GM23248 (cell line): Measurements from ENCODE around the gene ERN1. TPM values are rescaled to one million over a fixed set of nuclear protein-coding genes. Genes with fewer than 3 reads are reported as not detected.

ENCODE experiments used
- DNase-seq: peaks from one replicate; pipeline ENCODE4 v3.0.0-alpha.2; 2015
- H2AFZ ChIP-seq: fragments of 200-600 bp; sonication (generic); 2 replicates; pipeline ENCODE4 v1.6.1; 2016; ENCODE audit warnings: antibody characterized with exemption
- H3F3A ChIP-seq: fragments of 200-600 bp; sonication (generic); 2 replicates; pipeline ENCODE4 v1.6.1; 2016; ENCODE audit warnings: mild to moderate bottlenecking, antibody characterized with exemption, mixed run types; ENCODE audit not compliant: insufficient read depth
- H3K27ac ChIP-seq: fragments of 200-600 bp; sonication (generic); 2 replicates; pipeline ENCODE4 v1.5.1; 2016; ENCODE audit warnings: mild to moderate bottlenecking
- H3K27me3 ChIP-seq: fragments of 200-600 bp; sonication (generic); replicated peaks from 2 replicates; pipeline ENCODE4 v1.6.1; 2016; ENCODE audit warnings: mild to moderate bottlenecking; ENCODE audit not compliant: insufficient read depth
- H3K36me3 ChIP-seq: fragments of 200-600 bp; sonication (generic); 2 replicates; pipeline ENCODE4 v1.6.1; 2016; ENCODE audit warnings: low read depth, mild to moderate bottlenecking
- H3K4me1 ChIP-seq: fragments of 200-600 bp; sonication (generic); 2 replicates; pipeline ENCODE4 v1.6.1; 2016; ENCODE audit warnings: mild to moderate bottlenecking; ENCODE audit not compliant: insufficient read depth
- H3K4me2 ChIP-seq: fragments of 200-600 bp; sonication (generic); one replicate; pipeline ENCODE4 v1.6.1; 2016; ENCODE audit warnings: mild to moderate bottlenecking; ENCODE audit not compliant: unreplicated experiment
- H3K4me3 ChIP-seq: fragments of 200-600 bp; sonication (generic); 2 replicates; pipeline ENCODE4 v1.5.1; 2016; ENCODE audit warnings: mild to moderate bottlenecking
- H3K79me2 ChIP-seq: fragments of 200-600 bp; sonication (generic); 2 replicates; pipeline ENCODE4 v1.6.1; 2016; ENCODE audit warnings: mild to moderate bottlenecking; ENCODE audit not compliant: insufficient read depth
- H3K9ac ChIP-seq: fragments of 200-600 bp; sonication (generic); 2 replicates; pipeline ENCODE4 v1.6.1; 2016; ENCODE audit warnings: mild to moderate bottlenecking
- H3K9me2 ChIP-seq: fragments of 200-600 bp; sonication (generic); 2 replicates; pipeline ENCODE4 v1.6.1; 2016; ENCODE audit warnings: mixed run types, mild to moderate bottlenecking, moderate library complexity; ENCODE audit not compliant: insufficient read depth
- H3K9me3 ChIP-seq: fragments of 200-600 bp; sonication (generic); one replicate; pipeline ENCODE4 v1.6.1; 2017; ENCODE audit warnings: low read depth
- H4K20me1 ChIP-seq: fragments of 200-600 bp; sonication (generic); 2 replicates; pipeline ENCODE4 v1.6.0; 2016; ENCODE audit not compliant: insufficient read depth
- EZH2 ChIP-seq: fragments of 200-600 bp; sonication (generic); IDR thresholded peaks from 2 replicates; pipeline ENCODE4 v1.6.1; 2018; ENCODE audit warnings: antibody characterized with exemption, mild to moderate bottlenecking; ENCODE audit not compliant: insufficient read depth, poor library complexity, severe bottlenecking
- EZH2phosphoT487 ChIP-seq: fragments of 200-600 bp; sonication (generic); IDR thresholded peaks from 2 replicates; pipeline ENCODE4 v1.6.1; 2018; ENCODE audit warnings: antibody characterized with exemption, moderate library complexity, mild to moderate bottlenecking, low read depth; ENCODE audit not compliant: insufficient read depth
- WGBS, 2 experiments: methylation state at CpG; one replicate each; pipeline ENCODE4 v1.1.6; 2015 to 2017; ENCODE audit warnings: low lambda C conversion rate in 2 of 2, low coverage in 1 of 2; ENCODE audit errors: missing lambda C conversion rate in 2 of 2; 5-methylcytosine and 5-hydroxymethylcytosine counted together
- in situ Hi-C: fragments of 300-500 bp; cut with MboI; formaldehyde crosslinking; loops from 2 replicates; pipeline ENCODE4 v1.15.0; 2020
- polyA plus RNA-seq: library from polyadenylated mRNA; unstranded; fragments of >200 nt; fragmentation: Nextera tagmentation; extraction: Ambion mirVana; gene quantifications from 2 replicates; pipeline ENCODE4 v1.2.1, GENCODE V29; 2016
- total RNA-seq: library from RNA; depleted of rRNA; stranded (reverse); fragments of >200 nt; shearing (Covaris generic); gene quantifications from 2 replicates; pipeline ENCODE4 v1.2.3, GENCODE V29; 2014

ERN1 gene
- total and polyA plus RNA-seq, 2 experiments from 2014 or later = 5.8 to 9.9 TPM

GRCh38 chr17:64042700-64043485 lies 87.1 kb downstream of the ERN1 start:
- no peaks in the 10 kb centered on the region for H3F3A ChIP-seq
- no peaks in the 10 kb centered on the region for H4K20me1 ChIP-seq
- H3K9ac ChIP-seq = no peak overlapping the region
- no peak overlapping the region for H3K4me2 ChIP-seq
- in situ Hi-C loops = no loop called here
- TF ChIP-seq EZH2 (no peak), EZH2phosphoT487 (no peak)
- 97% methylated on average over 12 of the region's 12 CpGs for WGBS, 2 experiments
- H3K27me3 ChIP-seq = no peaks in the 10 kb centered on the region
- no peak overlapping the region for H3K4me3 ChIP-seq
- no peaks in the 10 kb centered on the region for H3K79me2 ChIP-seq
- no peaks in the 10 kb centered on the region for H3K9me3 ChIP-seq
- no peaks in the 10 kb centered on the region for H3K4me1 ChIP-seq
- no peaks in the 10 kb centered on the region; the same call in 1 of the 2 replicates for H3K36me3 ChIP-seq
- H3K27ac ChIP-seq = no peak overlapping the region
- H3K9me2 ChIP-seq = no peaks in the 10 kb centered on the region
- H2AFZ ChIP-seq = no peak overlapping the region
- no peak for DNase-seq

DNA sequence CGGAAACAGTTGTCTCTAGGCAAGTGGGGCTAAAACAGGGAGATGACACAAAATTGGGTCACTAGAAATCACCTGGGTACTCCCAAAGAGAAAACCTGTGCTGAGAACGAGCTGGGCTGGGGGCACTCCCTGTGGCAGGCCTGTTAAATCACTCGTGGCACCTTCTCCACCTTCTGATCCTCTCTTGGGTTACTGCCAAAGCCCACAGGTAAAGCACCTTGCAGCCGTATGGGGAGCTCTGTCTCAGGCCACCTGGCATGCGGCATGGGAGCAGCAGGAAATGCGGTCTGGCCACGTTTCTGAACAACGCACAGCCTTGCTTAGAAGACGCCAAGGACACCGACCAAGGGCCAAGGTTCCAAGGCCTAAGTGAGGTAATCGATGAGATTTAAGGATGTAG lies 88.0 kb downstream of the ERN1 start:
- Histone ChIP-seq H3K9me3 (no peaks in the 10 kb centered on the region), H3K4me3 (no peak overlapping the region), H3K27ac (no peak overlapping the region), H3K27me3 (no peaks in the 10 kb centered on the region), H2AFZ (no peak overlapping the region), H3F3A (no peaks in the 10 kb centered on the region), H3K4me1 (no peaks in the 10 kb centered on the region), H4K20me1 (no peaks in the 10 kb centered on the region), H3K4me2 (no peak overlapping the region), H3K9me2 (no peaks in the 10 kb centered on the region), H3K9ac (no peak overlapping the region), H3K79me2 (no peaks in the 10 kb centered on the region), H3K36me3 (no peaks in the 10 kb centered on the region; the same call in 1 of the 2 replicates)
- WGBS, 2 experiments = 69 to 70% methylated on average over 11 of the region's 11 CpGs
- TF ChIP-seq EZH2phosphoT487 (no peak), EZH2 (no peak)
- no peak for DNase-seq
- in situ Hi-C loops = no loop called here

GRCh38 chr17:64040206-64040605 lies 89.7 kb downstream of the ERN1 start:
- no peaks in the 10 kb centered on the region for H3K9me3 ChIP-seq
- H3K27me3 ChIP-seq = no peaks in the 10 kb centered on the region
- no peaks in the 10 kb centered on the region for H3K4me1 ChIP-seq
- H3K9me2 ChIP-seq = no peaks in the 10 kb centered on the region
- H3K4me2 ChIP-seq = no peak overlapping the region
- in situ Hi-C loops = no loop called here
- no peaks in the 10 kb centered on the region for H3F3A ChIP-seq
- H3K36me3 ChIP-seq = no peaks in the 10 kb centered on the region; the same call in 1 of the 2 replicates
- H3K27ac ChIP-seq = no peak overlapping the region
- no peaks in the 10 kb centered on the region for H4K20me1 ChIP-seq
- no peak overlapping the region for H3K9ac ChIP-seq
- WGBS, 2 experiments = 83 to 85% methylated on average over 6 of the region's 6 CpGs
- TF ChIP-seq EZH2phosphoT487 (no peak), EZH2 (no peak)
- H2AFZ ChIP-seq = no peak overlapping the region
- H3K4me3 ChIP-seq = no peak overlapping the region
- no peak for DNase-seq
- no peaks in the 10 kb centered on the region for H3K79me2 ChIP-seq

DNA sequence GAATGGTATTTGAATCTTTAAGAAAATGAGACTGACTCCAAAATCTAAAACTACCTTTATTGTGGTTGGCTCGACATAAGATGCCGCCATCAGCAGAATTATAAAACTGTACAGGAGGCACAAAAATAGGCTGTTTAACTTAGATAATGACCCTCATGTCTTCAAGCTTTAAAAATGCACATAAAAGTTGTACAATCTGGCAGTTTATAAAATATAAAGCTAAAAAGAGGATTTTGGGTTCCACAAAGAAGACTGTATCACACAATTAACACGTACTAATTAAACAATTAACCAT lies 90.9 kb downstream of the ERN1 start:
- Histone ChIP-seq H3K27ac (no peak overlapping the region), H4K20me1 (no peaks in the 10 kb centered on the region), H3K9me2 (no peaks in the 10 kb centered on the region), H3K4me2 (no peak overlapping the region), H3K9me3 (no peaks in the 10 kb centered on the region), H3K36me3 (no peaks in the 10 kb centered on the region; the same call in 1 of the 2 replicates), H3K9ac (no peak overlapping the region), H3K4me3 (no peak overlapping the region), H2AFZ (no peak overlapping the region), H3F3A (no peaks in the 10 kb centered on the region), H3K4me1 (no peaks in the 10 kb centered on the region), H3K79me2 (no peaks in the 10 kb centered on the region), H3K27me3 (no peaks in the 10 kb centered on the region)
- DNase-seq = no peak
- 96 to 98% methylated on average over 3 of the region's 3 CpGs for WGBS, 2 experiments
- in situ Hi-C loops = loop anchor here (10.0 kb wide), 1 partner anchor 236 kb away; no protein-coding TSS in a partner anchor
- TF ChIP-seq EZH2phosphoT487 (no peak), EZH2 (no peak)
